Activated CD8-positive, alpha-beta memory T cell treated with anti-CD3 and anti-CD28 coated beads for 48 hours (primary cell): Measurements from ENCODE around the gene PYCARD.
"Not testable (repeated sequence)": the region's sequence is repeated elsewhere in the genome, so short reads cannot be mapped to it uniquely, and the experiment has no call there.

Experiments used
- DNase-seq, 3 experiments: peaks; one replicate each; pipeline ENCODE4 v3.0.0-alpha.2; 2020; ENCODE audit warnings: low read depth in 2 of 3, low spot score in 2 of 3

The PYCARD gene

GRCh38 chr16:31215287-31216162, 13.0 kb upstream of the PYCARD start:
- DNase-seq = no peak

- DNase-seq = no peak
Observed at GRCh38 chr16:31214708-31215286, 12.2 kb upstream of the PYCARD start.

- no peak for DNase-seq
Observed at GRCh38 chr16:31213877-31214707, 11.5 kb upstream of the PYCARD start, which contains the start of gene TRIM72. Gene TRIM72, plus strand, starts transcription at chr16:31214119. Its CDS starts 620 bp downstream, at chr16:31214739.

- no peak for DNase-seq
Observed at GRCh38 chr16:31213342-31213741, 10.8 kb upstream of the PYCARD start.

GRCh38 chr16:31206776-31207175, 4.2 kb upstream of the PYCARD start:
- no peak for DNase-seq

- no peak for DNase-seq
Observed at GRCh38 chr16:31204871-31205666, 2.5 kb upstream of the PYCARD start.

- DNase-seq = no peak
Observed at GRCh38 chr16:31201582-31202413, 762 bp downstream of the PYCARD start.

GRCh38 chr16:31200821-31201568, 1.6 kb downstream of the PYCARD start:
- no peak for DNase-seq

GRCh38 chr16:31200111-31200510, 2.4 kb downstream of the PYCARD start:
- not testable (repeated sequence) for DNase-seq

GRCh38 chr16:31199430-31200041, 3.0 kb downstream of the PYCARD start:
- no peak for DNase-seq

- DNase-seq = no peak
Observed at GRCh38 chr16:31198207-31198882, 4.2 kb downstream of the PYCARD start.

GRCh38 chr16:31196324-31197088, 6.1 kb downstream of the PYCARD start:
- no peak for DNase-seq

- not testable (repeated sequence) for DNase-seq
Observed at GRCh38 chr16:31195861-31196260, 6.7 kb downstream of the PYCARD start.

- DNase-seq = no peak
Observed at GRCh38 chr16:31194898-31195297, 7.7 kb downstream of the PYCARD start.

GRCh38 chr16:31193874-31194273, 8.7 kb downstream of the PYCARD start:
- DNase-seq = no peak

- DNase-seq = no peak
Observed at GRCh38 chr16:31192856-31193642, 9.5 kb downstream of the PYCARD start.
